HepG2 (cell line): Measurements from ENCODE around the gene MAP2K5. TPM values are rescaled to one million over a fixed set of nuclear protein-coding genes. Genes with fewer than 3 reads are reported as not detected.

Experiments
- ATAC-seq: fragments of 200-7000 bp; cut with Tn5 transposase; 3 replicates; pipeline ENCODE4 v1.9.1; 2020; ENCODE audit warnings: mild to moderate bottlenecking, moderate library complexity
- BruUV-seq: library from RNA; stranded (reverse); fragments of 400-500 nt; replicated peaks from 2 replicates; lab custom pipeline; 2021; lab: Mats Ljungman, UMichigan
- CTCF ChIA-PET: fragments of 300-600 bp; formaldehyde crosslinking; extraction: SDS; loops from one replicate; lab custom pipeline; 2021; ENCODE audit warnings: low total read pairs, inconsistent platforms, low intra/inter-chr PET ratio; lab: Yijun Ruan, JAX
- POLR2A ChIA-PET: fragments of 350-600 bp; sonication (Branson Sonifier 250); formaldehyde crosslinking; loops from one replicate; lab custom pipeline; 2020; ENCODE audit warnings: antibody characterized with exemption, inconsistent platforms; lab: Yijun Ruan, JAX
- DNase-seq: peaks from one replicate; pipeline ENCODE4 v3.0.0-alpha.2; 2015; ENCODE audit warnings: low spot score
- FAIRE-seq: peaks from 3 replicates; lab custom pipeline; 2011; peaks lifted over from hg19 to GRCh38; lab: Jason Lieb, UNC
- H2AFZ ChIP-seq: one replicate; pipeline ENCODE4 v1.6.1; 2011; ENCODE audit warnings: low read length, inconsistent platforms
- H3K27ac ChIP-seq: fragments of 300-600 bp; 3 replicates; pipeline ENCODE4 v1.8.0; 2011; ENCODE audit warnings: mixed run types, mild to moderate bottlenecking, mixed read lengths, low read length, inconsistent platforms; ENCODE audit not compliant: insufficient read depth; ENCODE audit errors: extremely low read length
- H3K27me3 ChIP-seq, 2 experiments: fragments of 200-600 bp in 1 of 2; 2 replicates in 1 of 2; 3 replicates in 1 of 2; pipeline versions ENCODE4 v1.6.0 to v1.8.0; 2011; ENCODE audit warnings: low read length in 2 of 2, mild to moderate bottlenecking in 2 of 2, moderate library complexity in 2 of 2, inconsistent platforms in 1 of 2; ENCODE audit not compliant: insufficient read depth in 2 of 2, control insufficient read depth in 1 of 2
- H3K36me3 ChIP-seq, 2 experiments: fragments of 200-600 bp in 1 of 2; replicated peaks in 1 of 2; 2 replicates in 1 of 2; 3 replicates in 1 of 2; pipeline versions ENCODE4 v1.5.1 to v1.8.0; 2011; ENCODE audit warnings: low read length in 2 of 2, inconsistent platforms in 1 of 2; ENCODE audit not compliant: insufficient read depth in 2 of 2, control insufficient read depth in 1 of 2
- H3K4me1 ChIP-seq: 2 replicates; pipeline ENCODE4 v1.5.1; 2012; ENCODE audit warnings: low read length, inconsistent platforms; ENCODE audit not compliant: insufficient read depth
- H3K4me2 ChIP-seq: 2 replicates; pipeline ENCODE4 v1.6.0; 2011; ENCODE audit warnings: low read depth, low read length, inconsistent platforms
- H3K4me3 ChIP-seq, 3 experiments: fragments of 200-600 bp in 1 of 3; sonication (generic), shearing (Covaris generic) in 1 of 3; replicated peaks in 1 of 3; 2 replicates each; pipeline ENCODE4 v1.5.1; 2011 to 2016; ENCODE audit warnings: low read length in 3 of 3, inconsistent platforms in 2 of 3, low read depth in 2 of 3, mild to moderate bottlenecking in 2 of 3, control low read depth in 1 of 3, mixed read lengths in 1 of 3; ENCODE audit not compliant: insufficient read depth in 1 of 3
- H3K79me2 ChIP-seq: one replicate; pipeline ENCODE4 v1.6.1; 2011; ENCODE audit warnings: low read length, inconsistent platforms; ENCODE audit not compliant: insufficient read depth
- H3K9ac ChIP-seq: 2 replicates; pipeline ENCODE4 v1.6.0; 2011; ENCODE audit warnings: mild to moderate bottlenecking, low read depth, low read length, inconsistent platforms; ENCODE audit not compliant: insufficient read depth
- H3K9me3 ChIP-seq: 2 replicates; pipeline ENCODE4 v1.5.1; 2012; ENCODE audit warnings: mild to moderate bottlenecking, low read length
- H4K20me1 ChIP-seq: 2 replicates; pipeline ENCODE4 v1.6.0; 2011; ENCODE audit warnings: inconsistent platforms, mild to moderate bottlenecking, low read length, moderate library complexity; ENCODE audit not compliant: insufficient read depth
- JDP2 ChIP-seq: sonication (generic); formaldehyde crosslinking; IDR thresholded peaks from 2 replicates; pipeline ENCODE4 v1.8.1; 2022; ENCODE audit warnings: missing genetic modification reagents, borderline replicate concordance
- MTA3 ChIP-seq: sonication (generic); formaldehyde crosslinking; IDR thresholded peaks from 2 replicates; pipeline ENCODE4 v1.4.0; 2020; ENCODE audit warnings: missing genetic modification reagents
- RELA ChIP-seq: sonication (generic); formaldehyde crosslinking; IDR thresholded peaks from 2 replicates; pipeline ENCODE4 v1.4.0; 2020; ENCODE audit warnings: missing genetic modification reagents
- WGBS: methylation state at CpG from one replicate; pipeline ENCODE4 v1.1.6; 2017; ENCODE audit warnings: low lambda C conversion rate; 5-methylcytosine and 5-hydroxymethylcytosine counted together
- in situ Hi-C: cut with HindIII; loops from 2 replicates; pipeline ENCODE4 v1.10.0; 2017; ENCODE audit warnings: low pct_unique_long_range_greater_than_20kb; ENCODE audit not compliant: extremely low pct_ligation_motif_present
- intact Hi-C: fragments of 100-400 bp; cut with micrococcal nuclease; formaldehyde crosslinking; loops from one replicate; pipeline ENCODE4 v1.10.0; 2022; ENCODE audit not compliant: unreplicated experiment
- polyA plus RNA-seq, 8 experiments: library from polyadenylated mRNA; depleted of rRNA in 3 of 8; stranded (reverse) in 7 of 8; unstranded in 1 of 8; fragments of >200 nt; fragmentation: Illumina TruSeq in 4 of 8; extraction: Trizol in 4 of 8; gene quantifications; 2 replicates each; pipeline versions ENCODE4 v1.2.1 to v1.2.3, GENCODE V29; 2011 to 2016; ENCODE audit warnings: low read depth in 4 of 8, missing spikeins in 1 of 8, mixed read lengths in 1 of 8; ENCODE audit not compliant: insufficient read depth in 1 of 8
- total RNA-seq, 5 experiments: library from RNA; depleted of rRNA; stranded (reverse); fragments of >200 nt; fragmentation: Illumina TruSeq; extraction: Trizol; gene quantifications; 2 replicates each; pipeline ENCODE4 v1.2.3, GENCODE V29; 2016; ENCODE audit warnings: low read depth in 1 of 5
- TF ChIP-seq, protein P1 (sequence below): sonication (generic); formaldehyde crosslinking; IDR thresholded peaks from 2 replicates; pipeline ENCODE4 v1.8.0; 2022; ENCODE audit warnings: mild to moderate bottlenecking, missing genetic modification reagents, borderline replicate concordance

The MAP2K5 gene
- total and polyA plus RNA-seq, 2 of the 13 experiments (the other 11 are each of a cell fraction or from before 2014, with no cell fraction given) = 4.0 to 4.3 TPM

GRCh38 chr15:67720556-67721175 is 178.2 kb downstream of the MAP2K5 start:
- no peak for TF ChIP-seq RELA (CRISPR knock-in tag)
- H3K27me3 ChIP-seq = no peaks in the 10 kb centered on the region
- no peaks in the 10 kb centered on the region for H3K9me3 ChIP-seq
- in situ Hi-C loops (no loop called here), intact Hi-C loops (no loop called here)
- FAIRE-seq (no peak), ATAC-seq (no peak), DNase-seq (no peak)
- ChIA-PET CTCF (no interaction called here), POLR2A (no interaction called here)
- H3K4me1 ChIP-seq = no peaks in the 10 kb centered on the region
- no peak overlapping the region for H3K4me2 ChIP-seq
- no peaks in the 10 kb centered on the region for H3K36me3 ChIP-seq
- no peak overlapping the region for H2AFZ ChIP-seq
- no peak overlapping the region for H3K9ac ChIP-seq
- 96% methylated on average over 8 of the region's 8 CpGs for WGBS
- no peak overlapping the region for H3K4me3 ChIP-seq
- no peaks in the 10 kb centered on the region for H4K20me1 ChIP-seq
- H3K79me2 ChIP-seq = no peaks in the 10 kb centered on the region
- no TSS peak for BruUV-seq
- no peak overlapping the region for H3K27ac ChIP-seq

- FAIRE-seq = no peak
- no peak overlapping the region for H3K27ac ChIP-seq
- DNase-seq = no peak
- WGBS = 94% methylated on average over 5 of the region's 5 CpGs
- H3K9me3 ChIP-seq = no peaks in the 10 kb centered on the region
- in situ Hi-C loops = no loop called here
- no peak overlapping the region for H3K9ac ChIP-seq
- H3K79me2 ChIP-seq = no peaks in the 10 kb centered on the region
- TF ChIP-seq JDP2 (CRISPR knock-in tag) = no peak
- TF ChIP-seq, protein P1, sequence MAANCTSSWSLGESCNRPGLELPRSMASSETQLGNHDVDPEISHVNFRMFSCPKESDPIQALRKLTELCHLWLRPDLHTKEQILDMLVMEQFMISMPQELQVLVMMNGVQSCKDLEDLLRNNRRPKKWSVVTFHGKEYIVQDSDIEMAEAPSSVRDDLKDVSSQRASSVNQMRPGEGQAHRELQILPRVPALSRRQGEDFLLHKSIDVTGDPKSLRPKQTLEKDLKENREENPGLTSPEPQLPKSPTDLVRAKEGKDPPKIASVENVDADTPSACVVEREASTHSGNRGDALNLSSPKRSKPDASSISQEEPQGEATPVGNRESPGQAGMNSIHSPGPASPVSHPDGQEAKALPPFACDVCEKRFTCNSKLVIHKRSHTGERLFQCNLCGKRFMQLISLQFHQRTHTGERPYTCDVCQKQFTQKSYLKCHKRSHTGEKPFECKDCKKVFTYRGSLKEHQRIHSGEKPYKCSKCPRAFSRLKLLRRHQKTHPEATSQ (CRISPR knock-in tag) = no peak
- no peak for TF ChIP-seq MTA3 (CRISPR knock-in tag)
- H3K27me3 ChIP-seq = no peaks in the 10 kb centered on the region
- H3K36me3 ChIP-seq = no peaks in the 10 kb centered on the region
- ChIA-PET POLR2A (no interaction called here), CTCF (no interaction called here)
- ATAC-seq = no peak
- intact Hi-C loops = no loop called here
- no peak overlapping the region for H2AFZ ChIP-seq
- H3K4me2 ChIP-seq = no peak overlapping the region
- H4K20me1 ChIP-seq = no peaks in the 10 kb centered on the region
- no peaks in the 10 kb centered on the region for H3K4me1 ChIP-seq
- no peak overlapping the region for H3K4me3 ChIP-seq
- BruUV-seq = no TSS peak
Measured at GRCh38 chr15:67722030-67722817, 179.7 kb downstream of the MAP2K5 start.
